ELF-1 (cell line): ENCODE results near the gene KCTD7.
A peak's percentile ranks its signal among the peaks of the same experiment; 100 is the strongest.
"Not testable (repeated sequence)": the region's sequence is repeated elsewhere in the genome, so short reads cannot be mapped to it uniquely, and the experiment has no call there.

ENCODE experiments used
- DNase-seq: peaks from one replicate; pipeline ENCODE4 v3.0.0-alpha.2; 2016; ENCODE audit warnings: low read depth, low spot score

The KCTD7 gene

GRCh38 chr7:66615699-66616098, 13.0 kb upstream of the KCTD7 start:
- DNase-seq: no peak

- DNase-seq: no peak
These were observed 11.4 kb upstream of the KCTD7 start for GRCh38 chr7:66617295-66617694.

GRCh38 chr7:66619341-66619948, 9.2 kb upstream of the KCTD7 start:
- peak; percentile 89 for DNase-seq

GRCh38 chr7:66626331-66626934, 2.2 kb upstream of the KCTD7 start:
- no peak for DNase-seq

GRCh38 chr7:66627151-66627681, 1.5 kb upstream of the KCTD7 start:
- DNase-seq: peak; percentile 39

- DNase-seq: no peak
These were observed 760 bp upstream of the KCTD7 start for GRCh38 chr7:66627881-66628360.

- DNase-seq: no peak
These were observed 761 bp downstream of the KCTD7 start for GRCh38 chr7:66629222-66630062.

- DNase-seq: no peak
These were observed 1.9 kb downstream of the KCTD7 start for GRCh38 chr7:66630531-66630930.

GRCh38 chr7:66631471-66631870, 2.8 kb downstream of the KCTD7 start:
- DNase-seq: no peak

- no peak for DNase-seq
These were observed 6.1 kb downstream of the KCTD7 start for GRCh38 chr7:66634816-66635215.

GRCh38 chr7:66635322-66635981, 6.8 kb downstream of the KCTD7 start:
- DNase-seq: not testable (repeated sequence)

- DNase-seq: not testable (repeated sequence)
These were observed 7.4 kb downstream of the KCTD7 start for GRCh38 chr7:66635982-66636546.

- no peak for DNase-seq
These were observed 9.8 kb downstream of the KCTD7 start for GRCh38 chr7:66638309-66639099.

GRCh38 chr7:66639773-66640172, 11.1 kb downstream of the KCTD7 start:
- no peak for DNase-seq

GRCh38 chr7:66640802-66641525, 12.3 kb downstream of the KCTD7 start:
- DNase-seq: no peak

GRCh38 chr7:66641526-66641871, 12.8 kb downstream of the KCTD7 start:
- no peak for DNase-seq

GRCh38 chr7:66642186-66642585, 13.5 kb downstream of the KCTD7 start:
- DNase-seq: no peak

- DNase-seq: no peak
These were observed 14.3 kb downstream of the KCTD7 start for GRCh38 chr7:66642932-66643331.

GRCh38 chr7:66643395-66643794, 14.7 kb downstream of the KCTD7 start:
- DNase-seq: no peak

GRCh38 chr7:66651026-66651425, 22.3 kb downstream of the KCTD7 start:
- not testable (repeated sequence) for DNase-seq
